ENCODE results near the gene ERC2.

ERC2 gene

GRCh38 chr3:55709411-55710012 is 758.8 kb downstream of the ERC2 start:
- DNase-seq: no peak
- H3K18ac ChIP-seq (ENCODE audit: low read length): no peak overlapping the region
- no peak overlapping the region for H3K4me3 ChIP-seq (ENCODE audit: low read depth, low read length)
- no peaks in the 10 kb centered on the region for H3K79me2 ChIP-seq (ENCODE audit: control insufficient read depth, insufficient read depth, low read length, poor library complexity)
- H3K14ac ChIP-seq (ENCODE audit: low read length): no peak overlapping the region
- H3K9ac ChIP-seq (ENCODE audit: low read length): no peak overlapping the region
- H2AFZ ChIP-seq (ENCODE audit: insufficient read depth, low read length, poor library complexity): no peak overlapping the region
- no peaks in the 10 kb centered on the region for H3K36me3 ChIP-seq (ENCODE audit: control insufficient read depth in 1 of 2, insufficient read depth in 2 of 2, low read length in 2 of 2)
- H2BK5ac ChIP-seq (ENCODE audit: low read depth, low read length, poor library complexity): peak overlapping the region; percentile 21
- H3K4me1 ChIP-seq (ENCODE audit: control insufficient read depth in 1 of 2, insufficient read depth in 2 of 2, low read length in 2 of 2): peaks cover 0 to 5% of the 10 kb centered on the region in 2 experiments
- peak overlapping the region; percentile 11 for H4K91ac ChIP-seq (ENCODE audit: low read depth, low read length)
- H3K27me3 ChIP-seq (ENCODE audit: insufficient read depth, low read length): no peaks in the 10 kb centered on the region
- peak overlapping the region; percentile 43 for H4K8ac ChIP-seq (ENCODE audit: low read depth, low read length)
- no peak overlapping the region for H3K4ac ChIP-seq (ENCODE audit: low read depth, low read length)
- no peak overlapping the region for H3K27ac ChIP-seq (ENCODE audit: low read depth, low read length)
- H2BK120ac ChIP-seq (ENCODE audit: insufficient read depth, low read length, poor library complexity): no peak overlapping the region
- no peak overlapping the region for H3K4me2 ChIP-seq (ENCODE audit: low read length)
- WGBS (ENCODE audit: extremely low coverage, insufficient coverage, insufficient read length): no CpG with 5 or more reads among the region's 8 CpGs
- H3K9me3 ChIP-seq (ENCODE audit: insufficient read depth, low read depth, low read length): no peaks in the 10 kb centered on the region
- no peak overlapping the region for H4K12ac ChIP-seq (ENCODE audit: low read depth, low read length)
- peaks cover 2% of the 10 kb centered on the region for H3K79me1 ChIP-seq (ENCODE audit: low read length)
- peak overlapping the region; percentile 77 for H2BK12ac ChIP-seq (ENCODE audit: low read length)
- H3K23ac ChIP-seq (ENCODE audit: low read length): no peak overlapping the region
- H2AK5ac ChIP-seq (ENCODE audit: low read length): peak overlapping the region; percentile 76

GRCh38 chr3:55708921-55709320 is 759.3 kb downstream of the ERC2 start:
- no peak overlapping the region for H4K8ac ChIP-seq (ENCODE audit: low read depth, low read length)
- H3K4me2 ChIP-seq (ENCODE audit: low read length): no peak overlapping the region
- H2BK5ac ChIP-seq (ENCODE audit: low read depth, low read length, poor library complexity): no peak overlapping the region
- no peak overlapping the region for H3K18ac ChIP-seq (ENCODE audit: low read length)
- peaks cover 0 to 5% of the 10 kb centered on the region in 2 experiments for H3K4me1 ChIP-seq (ENCODE audit: control insufficient read depth in 1 of 2, insufficient read depth in 2 of 2, low read length in 2 of 2)
- H4K91ac ChIP-seq (ENCODE audit: low read depth, low read length): peak overlapping the region; percentile 26
- WGBS (ENCODE audit: extremely low coverage, insufficient coverage, insufficient read length): no CpG with 5 or more reads among the region's 7 CpGs
- H3K27me3 ChIP-seq (ENCODE audit: insufficient read depth, low read length): no peaks in the 10 kb centered on the region
- no peak overlapping the region for H4K12ac ChIP-seq (ENCODE audit: low read depth, low read length)
- no peak overlapping the region for H2BK12ac ChIP-seq (ENCODE audit: low read length)
- H3K36me3 ChIP-seq (ENCODE audit: control insufficient read depth in 1 of 2, insufficient read depth in 2 of 2, low read length in 2 of 2): no peaks in the 10 kb centered on the region
- H2AK5ac ChIP-seq (ENCODE audit: low read length): no peak overlapping the region
- DNase-seq: peak; percentile 68 to 81
- no peak overlapping the region for H3K4ac ChIP-seq (ENCODE audit: low read depth, low read length)
- no peak overlapping the region for H3K9ac ChIP-seq (ENCODE audit: low read length)
- H3K14ac ChIP-seq (ENCODE audit: low read length): no peak overlapping the region
- H3K79me1 ChIP-seq (ENCODE audit: low read length): peaks cover 2% of the 10 kb centered on the region
- H3K27ac ChIP-seq (ENCODE audit: low read depth, low read length): no peak overlapping the region
- H2AFZ ChIP-seq (ENCODE audit: insufficient read depth, low read length, poor library complexity): no peak overlapping the region
- H3K79me2 ChIP-seq (ENCODE audit: control insufficient read depth, insufficient read depth, low read length, poor library complexity): no peaks in the 10 kb centered on the region
- H3K4me3 ChIP-seq (ENCODE audit: low read depth, low read length): no peak overlapping the region
- H2BK120ac ChIP-seq (ENCODE audit: insufficient read depth, low read length, poor library complexity): peak overlapping the region; percentile 7
- no peaks in the 10 kb centered on the region for H3K9me3 ChIP-seq (ENCODE audit: insufficient read depth, low read depth, low read length)
- no peak overlapping the region for H3K23ac ChIP-seq (ENCODE audit: low read length)

- no CpG with 5 or more reads among the region's 3 CpGs for WGBS (ENCODE audit: extremely low coverage, insufficient coverage, insufficient read length)
- Histone ChIP-seq H2AFZ (ENCODE audit: insufficient read depth, low read length, poor library complexity) (no peak overlapping the region), H3K18ac (ENCODE audit: low read length) (no peak overlapping the region), H3K27ac (ENCODE audit: low read depth, low read length) (peak overlapping the region; percentile 40), H3K9ac (ENCODE audit: low read length) (no peak overlapping the region), H3K4me3 (ENCODE audit: low read depth, low read length) (no peak overlapping the region), H2BK12ac (ENCODE audit: low read length) (no peak overlapping the region), H3K4me2 (ENCODE audit: low read length) (no peak overlapping the region), H4K8ac (ENCODE audit: low read depth, low read length) (no peak overlapping the region), H2AK5ac (ENCODE audit: low read length) (no peak overlapping the region), H4K91ac (ENCODE audit: low read depth, low read length) (no peak overlapping the region), H3K23ac (ENCODE audit: low read length) (no peak overlapping the region), H3K27me3 (ENCODE audit: insufficient read depth, low read length) (no peaks in the 10 kb centered on the region), H2BK120ac (ENCODE audit: insufficient read depth, low read length, poor library complexity) (no peak overlapping the region), H3K9me3 (ENCODE audit: insufficient read depth, low read depth, low read length) (no peaks in the 10 kb centered on the region), H3K79me2 (ENCODE audit: control insufficient read depth, insufficient read depth, low read length, poor library complexity) (no peaks in the 10 kb centered on the region), H3K14ac (ENCODE audit: low read length) (no peak overlapping the region), H3K36me3 (ENCODE audit: control insufficient read depth in 1 of 2, insufficient read depth in 2 of 2, low read length in 2 of 2) (no peaks in the 10 kb centered on the region), H3K79me1 (ENCODE audit: low read length) (peaks cover 2% of the 10 kb centered on the region), H2BK5ac (ENCODE audit: low read depth, low read length, poor library complexity) (no peak overlapping the region), H3K4ac (ENCODE audit: low read depth, low read length) (no peak overlapping the region), H3K4me1 (ENCODE audit: control insufficient read depth in 1 of 2, insufficient read depth in 2 of 2, low read length in 2 of 2) (peaks cover 0 to 5% of the 10 kb centered on the region in 2 experiments), H4K12ac (ENCODE audit: low read depth, low read length) (no peak overlapping the region)
- no peak for DNase-seq
Measured at GRCh38 chr3:55708242-55708641, 760.0 kb downstream of the ERC2 start.

DNA sequence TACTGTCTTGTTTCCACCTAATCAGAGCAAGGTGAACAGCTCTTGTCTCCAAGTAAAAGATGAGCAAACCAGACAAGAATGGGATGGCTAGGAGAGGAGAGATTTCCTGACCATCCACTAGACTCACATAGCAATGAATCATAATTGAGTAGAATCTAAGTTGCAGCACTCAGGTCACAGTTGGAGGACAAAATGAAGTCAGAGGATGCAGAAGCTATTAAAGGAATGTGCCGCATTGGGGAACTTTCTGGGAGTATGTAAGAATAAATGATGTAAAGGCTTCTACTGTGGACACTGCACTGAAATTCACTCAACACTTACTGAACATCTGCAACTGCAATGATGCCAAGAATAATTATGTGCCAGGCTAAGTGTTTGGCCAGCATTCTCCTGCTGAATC is 763.7 kb downstream of the ERC2 start:
- no peak overlapping the region for H2BK120ac ChIP-seq (ENCODE audit: insufficient read depth, low read length, poor library complexity)
- WGBS (ENCODE audit: extremely low coverage, insufficient coverage, insufficient read length): no CpG with 5 or more reads among the region's 1 CpG
- no peak overlapping the region for H3K27ac ChIP-seq (ENCODE audit: low read depth, low read length)

More for the DNA sequence above, 763.7 kb downstream of the ERC2 start:
- Histone ChIP-seq H2BK5ac (ENCODE audit: low read depth, low read length, poor library complexity) (no peak overlapping the region), H3K23ac (ENCODE audit: low read length) (no peak overlapping the region), H3K4ac (ENCODE audit: low read depth, low read length) (no peak overlapping the region), H3K4me1 (ENCODE audit: control insufficient read depth in 1 of 2, insufficient read depth in 2 of 2, low read length in 2 of 2) (peaks cover 0 to 5% of the 10 kb centered on the region in 2 experiments), H3K36me3 (ENCODE audit: control insufficient read depth in 1 of 2, insufficient read depth in 2 of 2, low read length in 2 of 2) (no peaks in the 10 kb centered on the region), H2AFZ (ENCODE audit: insufficient read depth, low read length, poor library complexity) (no peak overlapping the region), H3K4me2 (ENCODE audit: low read length) (no peak overlapping the region), H3K4me3 (ENCODE audit: low read depth, low read length) (no peak overlapping the region), H3K79me1 (ENCODE audit: low read length) (peaks cover 2% of the 10 kb centered on the region), H4K91ac (ENCODE audit: low read depth, low read length) (no peak overlapping the region), H2AK5ac (ENCODE audit: low read length) (no peak overlapping the region), H2BK12ac (ENCODE audit: low read length) (no peak overlapping the region), H3K9me3 (ENCODE audit: insufficient read depth, low read depth, low read length) (no peaks in the 10 kb centered on the region), H3K14ac (ENCODE audit: low read length) (no peak overlapping the region), H3K9ac (ENCODE audit: low read length) (no peak overlapping the region), H3K18ac (ENCODE audit: low read length) (no peak overlapping the region), H4K8ac (ENCODE audit: low read depth, low read length) (no peak overlapping the region), H4K12ac (ENCODE audit: low read depth, low read length) (no peak overlapping the region), H3K79me2 (ENCODE audit: control insufficient read depth, insufficient read depth, low read length, poor library complexity) (no peaks in the 10 kb centered on the region), H3K27me3 (ENCODE audit: insufficient read depth, low read length) (no peaks in the 10 kb centered on the region)
- DNase-seq: peak in 1 of 2 donors; percentile 18
